Mucosa of stomach (tissue), 1 donor: ENCODE measurements around the gene YIF1A.
"Not testable (repeated sequence)": the region's sequence is repeated elsewhere in the genome, so short reads cannot be mapped to it uniquely, and the experiment has no call there.

Experiments used
- H3K27me3 ChIP-seq: one replicate; pipeline ENCODE4 v1.7.0; 2013; ENCODE audit warnings: mild to moderate bottlenecking, low read length; ENCODE audit not compliant: control insufficient read depth, insufficient read depth
- H3K36me3 ChIP-seq: one replicate; pipeline ENCODE4 v1.7.0; 2013; ENCODE audit warnings: low read length; ENCODE audit not compliant: control insufficient read depth, insufficient read depth
- H3K4me1 ChIP-seq: one replicate; pipeline ENCODE4 v1.7.0; 2013; ENCODE audit warnings: mild to moderate bottlenecking, low read length; ENCODE audit not compliant: control insufficient read depth, insufficient read depth
- H3K4me3 ChIP-seq: one replicate; pipeline ENCODE4 v1.7.0; 2013; ENCODE audit warnings: low read length
- H3K9ac ChIP-seq: one replicate; pipeline ENCODE4 v1.7.0; 2013; ENCODE audit warnings: mild to moderate bottlenecking, low read length, moderate library complexity
- H3K9me3 ChIP-seq: one replicate; pipeline ENCODE4 v1.7.0; 2013; ENCODE audit warnings: mild to moderate bottlenecking, low read length, moderate library complexity; ENCODE audit not compliant: control insufficient read depth
- donor health status: Pancreatic carcinoma.

Gene YIF1A

DNA sequence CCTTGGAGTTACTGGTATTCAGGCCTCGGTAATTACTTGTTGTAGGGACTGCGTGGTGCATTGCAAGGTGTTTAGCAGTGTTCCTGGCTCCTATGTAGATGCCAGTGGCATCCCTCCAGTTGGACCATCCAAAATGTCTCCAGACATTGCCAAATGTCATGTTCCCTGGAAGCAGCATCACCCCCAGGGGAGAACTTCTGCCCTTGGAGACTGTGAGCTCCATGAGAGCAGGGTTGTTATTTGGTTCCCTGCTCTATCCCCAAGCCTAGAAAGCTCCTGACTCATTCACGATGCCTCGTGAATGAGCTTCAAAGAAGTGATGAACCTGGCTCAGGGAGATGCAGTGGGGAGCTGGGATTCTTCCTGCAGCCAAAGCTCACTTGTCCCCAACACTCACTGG lies 32.7 kb upstream of the YIF1A start:
- Histone ChIP-seq H3K9ac (no peak overlapping the region), H3K4me3 (no peak overlapping the region)

DNA sequence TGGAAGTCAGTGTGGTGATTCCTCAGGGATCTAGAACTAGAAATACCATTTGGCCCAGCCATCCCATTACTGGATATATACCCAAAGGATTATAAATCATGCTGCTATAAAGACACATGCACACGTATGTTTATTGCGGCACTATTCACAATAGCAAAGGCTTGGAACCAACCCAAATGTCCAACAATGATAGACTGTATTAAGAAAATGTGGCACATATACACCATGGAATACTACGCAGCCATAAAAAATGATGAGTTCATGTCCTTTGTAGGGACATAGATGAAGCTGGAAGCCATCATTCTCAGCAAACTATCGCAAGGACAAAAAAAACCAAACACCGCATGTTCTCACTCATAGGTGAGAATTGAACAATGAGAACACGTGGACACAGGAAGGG lies 31.8 kb upstream of the YIF1A start:
- H3K4me3 ChIP-seq, H3K36me3 ChIP-seq, H3K9me3 ChIP-seq, H3K27me3 ChIP-seq, H3K9ac ChIP-seq, H3K4me1 ChIP-seq: not testable (repeated sequence)

More for the DNA sequence above, 32.7 kb upstream of the YIF1A start:
- Histone ChIP-seq H3K9me3 (no peaks in the 10 kb centered on the region), H3K4me1 (no peaks in the 10 kb centered on the region), H3K36me3 (no peaks in the 10 kb centered on the region), H3K27me3 (peaks cover 3% of the 10 kb centered on the region)

DNA sequence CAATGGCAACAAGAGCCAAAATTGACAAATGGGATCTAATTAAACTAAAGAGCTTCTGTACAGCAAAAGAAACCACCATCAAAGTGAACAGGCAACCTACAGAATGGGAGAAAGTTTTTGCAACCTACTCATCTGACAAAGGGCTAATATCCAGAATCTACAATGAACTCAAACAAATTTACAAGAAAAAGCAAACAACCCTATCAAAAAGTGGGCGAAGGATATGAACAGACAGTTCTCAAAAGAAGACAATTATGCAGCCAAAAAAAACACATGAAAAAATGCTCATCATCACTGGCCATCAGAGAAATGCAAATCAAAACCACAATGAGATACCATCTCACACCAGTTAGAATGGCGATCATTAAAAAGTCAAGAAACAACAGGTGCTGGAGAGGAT lies 31.3 kb upstream of the YIF1A start:
- not testable (repeated sequence) for H3K9ac ChIP-seq, H3K4me1 ChIP-seq, H3K27me3 ChIP-seq, H3K4me3 ChIP-seq, H3K9me3 ChIP-seq, H3K36me3 ChIP-seq

DNA sequence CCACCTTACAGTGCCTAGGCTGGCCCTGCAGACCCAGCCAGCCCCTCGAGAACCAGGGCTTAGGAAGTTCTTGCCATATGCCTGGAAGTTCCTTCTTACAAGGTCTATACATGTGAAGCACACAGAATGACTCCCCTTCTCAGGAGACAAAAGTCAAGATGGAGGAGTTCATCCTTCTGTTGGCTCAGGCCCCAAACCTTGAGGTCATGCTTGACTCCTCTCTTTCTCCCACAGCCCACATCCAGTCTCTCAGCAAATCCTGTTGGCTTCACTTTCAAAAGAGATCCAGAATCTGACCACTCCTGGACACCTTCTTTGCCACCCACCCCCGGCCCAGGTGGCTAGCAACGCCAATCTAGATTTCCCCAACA lies 29.6 kb upstream of the YIF1A start:
- no peaks in the 10 kb centered on the region for H3K4me1 ChIP-seq
- no peak overlapping the region for H3K4me3 ChIP-seq

DNA sequence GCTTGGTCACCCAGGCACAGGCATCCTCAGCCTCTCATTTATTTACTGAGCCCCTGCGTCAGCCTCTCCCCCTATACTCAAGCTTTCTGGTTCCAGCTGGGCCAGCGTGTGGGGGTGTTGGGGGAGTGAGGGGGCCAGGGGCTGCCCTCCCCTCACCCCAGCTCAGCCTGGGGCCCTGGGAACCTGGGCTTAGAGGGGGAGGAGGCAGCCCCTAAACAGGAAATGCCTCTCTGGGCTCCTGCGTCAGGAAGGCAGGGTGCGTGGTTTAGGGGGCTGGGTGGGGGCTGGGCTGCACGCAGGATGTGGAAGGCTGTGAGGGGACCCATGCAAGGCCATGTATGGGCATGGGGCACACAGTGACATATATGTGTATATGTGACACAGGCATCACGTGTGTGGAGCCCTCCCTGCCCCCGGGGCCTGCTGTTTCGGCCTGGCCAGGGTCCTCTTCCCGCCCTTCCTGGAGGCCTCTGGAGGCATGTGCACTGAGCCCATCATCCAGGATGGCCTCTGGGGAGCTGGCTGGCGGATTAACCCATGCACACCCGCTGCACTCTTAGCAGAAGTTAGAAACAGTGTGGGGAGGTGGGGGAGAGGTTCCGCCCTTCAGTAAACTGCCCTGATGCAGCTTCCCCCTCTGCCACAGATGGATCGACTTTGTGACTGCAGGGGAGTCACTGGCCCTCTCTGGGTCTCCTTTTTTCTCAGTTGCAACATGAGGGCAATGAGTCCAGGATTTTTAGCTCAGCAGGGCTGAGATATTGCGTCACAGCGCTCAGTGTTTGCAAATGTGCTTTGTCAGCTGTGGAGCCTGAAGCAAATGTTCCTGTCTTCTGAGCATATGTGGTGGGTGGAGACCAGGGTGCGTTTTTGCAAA lies 29.0 kb upstream of the YIF1A start:
- H3K4me3 ChIP-seq = no peak overlapping the region
- H3K4me1 ChIP-seq = peaks cover 6% of the 10 kb centered on the region
- no peak overlapping the region for H3K9ac ChIP-seq

More for the DNA sequence above, 29.6 kb upstream of the YIF1A start:
- peaks cover 3% of the 10 kb centered on the region for H3K27me3 ChIP-seq
- H3K9ac ChIP-seq = no peak overlapping the region
- H3K36me3 ChIP-seq = no peaks in the 10 kb centered on the region
- H3K9me3 ChIP-seq = no peaks in the 10 kb centered on the region

DNA sequence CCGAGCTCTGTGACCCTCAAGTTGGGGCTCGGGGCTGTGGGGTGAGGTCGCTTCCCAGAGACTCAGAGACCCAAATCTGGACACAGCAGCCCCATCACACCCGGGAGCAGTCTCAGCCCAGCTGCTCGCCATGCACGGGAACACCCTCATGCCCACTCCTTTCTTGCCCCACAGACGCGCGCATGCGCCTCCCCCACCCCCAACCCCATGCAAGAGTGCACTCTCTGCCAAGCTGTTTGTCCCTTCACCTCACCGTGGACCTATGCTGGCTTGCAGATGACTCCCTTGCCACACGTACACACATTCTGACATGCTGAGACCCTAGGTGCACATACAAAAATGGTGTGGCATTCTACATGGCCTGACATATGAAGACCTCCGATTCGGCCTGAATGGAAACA lies 28.4 kb upstream of the YIF1A start:
- Histone ChIP-seq H3K27me3 (peaks cover 3% of the 10 kb centered on the region), H3K9me3 (no peaks in the 10 kb centered on the region), H3K9ac (no peak overlapping the region), H3K36me3 (no peaks in the 10 kb centered on the region), H3K4me1 (peaks cover 7% of the 10 kb centered on the region), H3K4me3 (no peak overlapping the region)

More for the DNA sequence above, 29.0 kb upstream of the YIF1A start:
- H3K27me3 ChIP-seq = peaks cover 3% of the 10 kb centered on the region
- no peaks in the 10 kb centered on the region for H3K9me3 ChIP-seq
- H3K36me3 ChIP-seq = no peaks in the 10 kb centered on the region

DNA sequence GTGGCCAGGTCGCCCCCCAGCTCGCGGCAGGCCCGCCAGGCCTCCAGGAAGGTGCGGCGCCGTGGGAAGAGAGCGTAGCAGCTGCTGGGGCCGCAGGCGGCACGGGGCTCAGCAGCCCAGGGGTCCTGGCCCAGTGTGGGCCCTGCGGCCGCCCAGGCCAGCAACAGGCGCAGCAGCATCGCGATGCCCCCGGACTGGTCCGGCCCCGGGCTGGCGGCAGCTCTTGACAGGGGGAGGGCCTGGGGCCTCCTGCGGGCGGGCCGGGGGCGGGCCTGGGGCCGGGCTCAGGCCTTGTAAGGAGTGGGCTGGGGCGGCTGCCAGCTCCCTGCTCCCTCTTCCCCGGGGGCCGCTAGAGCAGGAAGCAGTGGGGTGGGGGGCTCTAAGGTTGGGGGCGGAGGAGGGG lies 27.9 kb upstream of the YIF1A start, which contains the start of gene CD248:
TSS of gene CD248 (minus strand) at position 196 of the 403 bp plus-strand sequence. CDS start at position 179, 17 bp downstream.
- Histone ChIP-seq H3K9me3 (no peaks in the 10 kb centered on the region), H3K9ac (no peak within 1 kb of the TSS), H3K4me3 (no peak within 1 kb of the TSS), H3K36me3 (no peaks in the 10 kb centered on the region), H3K4me1 (peaks cover 7% of the 10 kb centered on the region), H3K27me3 (peaks cover 3% of the 10 kb centered on the region)

DNA sequence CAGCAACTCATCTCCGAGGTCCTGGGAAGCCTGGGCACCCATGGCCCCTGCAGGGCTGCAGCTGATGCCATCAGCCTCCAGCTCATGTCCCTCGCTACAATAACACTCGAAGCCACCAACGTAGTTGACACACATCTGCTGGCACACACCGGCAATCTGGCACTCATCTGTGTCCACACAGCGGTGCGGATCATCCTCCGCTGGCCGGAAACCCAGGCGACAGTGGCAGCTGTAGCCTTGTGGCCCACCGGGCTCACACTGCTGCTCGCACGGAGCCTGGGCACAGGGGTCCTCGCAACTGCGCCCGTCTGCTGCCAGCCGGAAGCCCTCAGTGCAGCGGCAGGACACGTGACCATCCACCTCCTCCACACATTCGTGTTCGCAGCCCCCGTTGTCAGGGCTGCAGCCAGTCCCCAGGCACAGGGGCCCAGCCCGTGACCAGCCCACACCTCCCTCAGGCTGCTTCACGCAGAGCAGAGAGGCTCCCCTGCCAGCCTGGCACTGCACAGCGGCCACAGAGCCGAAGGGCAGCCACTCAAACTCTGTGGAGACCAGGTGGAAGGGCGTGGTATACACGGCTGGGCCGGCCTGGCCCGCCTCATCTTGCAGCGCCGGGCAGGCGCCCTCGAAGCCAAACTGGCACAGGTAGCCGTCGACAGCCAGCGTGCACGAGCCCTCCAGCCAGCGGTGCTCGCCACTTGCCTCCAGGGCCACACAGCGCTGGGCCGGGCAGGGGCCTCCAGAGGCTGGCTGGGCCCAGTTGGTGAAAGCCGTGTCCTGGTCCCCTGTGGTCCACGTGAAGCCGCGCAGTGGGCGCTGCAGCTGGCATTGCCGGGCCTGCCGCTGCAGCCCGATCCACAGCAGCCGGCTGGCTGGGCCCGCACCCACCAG lies 27.2 kb upstream of the YIF1A start:
- Histone ChIP-seq H3K36me3 (no peaks in the 10 kb centered on the region), H3K9me3 (no peaks in the 10 kb centered on the region), H3K4me3 (no peak overlapping the region), H3K27me3 (peaks cover 3% of the 10 kb centered on the region), H3K9ac (no peak overlapping the region), H3K4me1 (peaks cover 10% of the 10 kb centered on the region)

DNA sequence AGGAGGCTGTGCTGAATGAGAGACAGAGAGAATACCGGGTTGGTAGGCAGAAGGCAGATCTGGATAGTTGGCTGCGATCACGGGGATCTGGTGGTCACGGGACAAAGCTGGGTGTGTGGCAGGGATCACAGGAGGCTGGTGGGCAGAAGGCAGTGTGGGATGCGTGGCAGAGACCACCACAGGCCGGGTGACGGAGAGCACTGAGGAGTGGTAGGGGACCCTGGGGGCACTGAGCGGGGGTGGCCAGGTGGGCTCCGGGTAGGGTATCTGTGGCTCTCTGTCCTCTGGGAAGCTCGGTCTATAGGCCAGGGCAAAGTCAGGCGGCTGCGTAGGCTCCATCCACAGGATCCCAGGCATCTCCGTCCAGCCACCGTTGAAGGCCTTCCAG lies 26.5 kb upstream of the YIF1A start:
- Histone ChIP-seq H3K9ac (no peak overlapping the region), H3K36me3 (no peaks in the 10 kb centered on the region), H3K4me1 (peaks cover 10% of the 10 kb centered on the region), H3K9me3 (no peaks in the 10 kb centered on the region), H3K27me3 (peaks cover 3% of the 10 kb centered on the region), H3K4me3 (no peak overlapping the region)

DNA sequence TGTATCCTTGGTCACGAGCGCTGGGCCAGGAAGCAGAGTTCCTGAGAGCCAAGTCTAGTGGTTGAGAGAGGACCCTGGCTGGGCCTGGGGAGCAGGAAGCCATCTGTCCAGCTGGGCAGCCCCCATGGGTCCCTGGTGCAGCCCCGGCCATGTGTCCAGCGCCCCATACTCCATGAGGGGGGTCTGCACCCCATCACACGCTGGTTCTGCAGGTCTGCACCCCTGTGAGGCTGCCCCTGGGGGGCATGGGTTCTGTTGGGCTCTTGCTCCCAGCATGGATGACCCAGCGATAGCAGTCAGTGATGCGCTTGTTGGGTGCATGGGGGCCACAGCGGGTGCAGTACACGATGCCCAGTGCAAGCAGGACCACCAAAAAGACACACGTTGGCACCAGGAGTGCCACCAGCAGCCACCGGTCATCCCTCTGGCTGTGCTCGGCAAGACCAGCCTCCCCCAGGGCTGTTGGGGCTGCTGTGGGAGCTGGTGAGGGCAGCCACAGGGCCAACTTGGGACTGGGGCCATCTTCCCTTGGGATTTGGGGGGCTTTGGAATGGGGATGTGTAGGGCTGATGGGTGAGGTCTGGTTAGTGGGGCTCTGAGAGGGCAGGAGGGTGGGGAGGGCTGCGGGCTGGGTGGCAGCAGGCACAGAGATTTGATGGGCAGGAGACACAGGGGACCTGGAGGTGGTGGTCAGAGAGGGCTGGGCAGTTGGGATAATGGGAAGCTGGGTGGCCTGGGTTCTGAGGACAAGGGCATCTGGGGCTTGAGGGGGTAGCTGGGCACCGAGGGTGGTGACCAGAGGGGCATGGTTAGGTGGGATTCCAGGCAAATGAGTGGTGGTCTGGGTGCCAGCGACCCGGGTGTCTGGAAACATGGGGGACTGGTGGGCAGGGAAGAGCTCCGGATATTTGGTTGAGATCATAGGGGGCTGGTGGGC lies 25.9 kb upstream of the YIF1A start:
- peaks cover 10% of the 10 kb centered on the region for H3K4me1 ChIP-seq
- no peaks in the 10 kb centered on the region for H3K36me3 ChIP-seq
- H3K9ac ChIP-seq = peak overlapping the region; percentile 17
- no peak overlapping the region for H3K4me3 ChIP-seq
- H3K27me3 ChIP-seq = peaks cover 3% of the 10 kb centered on the region
- H3K9me3 ChIP-seq = no peaks in the 10 kb centered on the region

DNA sequence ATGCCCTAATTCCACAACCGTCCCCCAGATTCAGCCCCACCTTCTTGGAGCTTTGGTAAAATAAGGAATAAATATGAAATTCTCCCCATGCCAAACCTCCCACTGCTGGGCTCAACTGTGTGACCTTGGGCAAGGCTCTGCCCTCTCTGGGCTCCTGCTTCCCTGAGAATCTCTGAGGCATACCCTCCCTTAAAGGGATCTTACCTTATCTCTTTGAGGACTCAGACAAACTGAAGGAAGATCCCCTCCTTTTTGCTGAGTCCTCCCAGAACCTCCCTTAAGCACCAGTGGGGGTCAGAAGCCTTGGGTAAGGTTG lies 25.2 kb upstream of the YIF1A start:
- H3K9ac ChIP-seq = peak overlapping the region; percentile 22
- peaks cover 3% of the 10 kb centered on the region for H3K27me3 ChIP-seq
- H3K9me3 ChIP-seq = no peaks in the 10 kb centered on the region
- peaks cover 10% of the 10 kb centered on the region for H3K4me1 ChIP-seq
- H3K4me3 ChIP-seq = no peak overlapping the region
- H3K36me3 ChIP-seq = no peaks in the 10 kb centered on the region
